ENCODE measurements around the gene DPP8.
"Not testable (repeated sequence)": the region's sequence is repeated elsewhere in the genome, so short reads cannot be mapped to it uniquely, and the experiment has no call there.

DPP8 gene

GRCh38 chr15:65524226-65524625, 6.7 kb upstream of the DPP8 start:
- DNase-seq (ENCODE audit: low read depth), result no peak

GRCh38 chr15:65521350-65521749, 3.9 kb upstream of the DPP8 start:
- DNase-seq (ENCODE audit: low read depth), result no peak

- DNase-seq (ENCODE audit: low read depth), result no peak
These were observed 1.3 kb upstream of the DPP8 start for GRCh38 chr15:65518633-65519285.

GRCh38 chr15:65517866-65518207, 348 bp upstream of the DPP8 start:
- DNase-seq (ENCODE audit: low read depth), result no peak

- no peak for DNase-seq (ENCODE audit: low read depth)
These were observed 4.6 kb downstream of the DPP8 start for GRCh38 chr15:65512807-65513416.

GRCh38 chr15:65512189-65512588, 5.3 kb downstream of the DPP8 start:
- DNase-seq (ENCODE audit: low read depth), result no peak

- no peak for DNase-seq (ENCODE audit: low read depth)
These were observed 8.2 kb downstream of the DPP8 start for GRCh38 chr15:65509321-65509720.

GRCh38 chr15:65494076-65494475, 23.4 kb downstream of the DPP8 start:
- no peak for DNase-seq (ENCODE audit: low read depth)

GRCh38 chr15:65484876-65485275, 32.6 kb downstream of the DPP8 start:
- DNase-seq (ENCODE audit: low read depth), result no peak

- no peak for DNase-seq (ENCODE audit: low read depth)
These were observed 40.6 kb downstream of the DPP8 start for GRCh38 chr15:65476903-65477302.

GRCh38 chr15:65470866-65471265, 46.6 kb downstream of the DPP8 start:
- no peak for DNase-seq (ENCODE audit: low read depth)

GRCh38 chr15:65468229-65468909, 49.1 kb downstream of the DPP8 start:
- DNase-seq (ENCODE audit: low read depth), result no peak

- no peak for DNase-seq (ENCODE audit: low read depth)
These were observed 50.6 kb downstream of the DPP8 start for GRCh38 chr15:65466901-65467300.

- DNase-seq (ENCODE audit: low read depth), result not testable (repeated sequence)
These were observed 54.4 kb downstream of the DPP8 start for GRCh38 chr15:65463096-65463495.

- DNase-seq (ENCODE audit: low read depth), result peak; percentile 29
These were observed 56.6 kb downstream of the DPP8 start for GRCh38 chr15:65460741-65461347.

- DNase-seq (ENCODE audit: low read depth), result not testable (repeated sequence)
These were observed 62.2 kb downstream of the DPP8 start for GRCh38 chr15:65455256-65455655.

- DNase-seq (ENCODE audit: low read depth), result no peak
These were observed 65.5 kb downstream of the DPP8 start for GRCh38 chr15:65451989-65452388.

GRCh38 chr15:65450556-65450955, 66.9 kb downstream of the DPP8 start:
- DNase-seq (ENCODE audit: low read depth), result no peak

GRCh38 chr15:65447145-65447544, 70.3 kb downstream of the DPP8 start:
- DNase-seq (ENCODE audit: low read depth), result no peak

GRCh38 chr15:65434201-65434600, 83.3 kb downstream of the DPP8 start:
- DNase-seq (ENCODE audit: low read depth), result no peak

GRCh38 chr15:65431731-65432130, 85.8 kb downstream of the DPP8 start:
- no peak for DNase-seq (ENCODE audit: low read depth)

GRCh38 chr15:65426216-65426853, 91.2 kb downstream of the DPP8 start:
- DNase-seq (ENCODE audit: low read depth), result no peak

- no peak for DNase-seq (ENCODE audit: low read depth)
These were observed 92.8 kb downstream of the DPP8 start for GRCh38 chr15:65424683-65425082.

All from activated T-cell treated with anti-CD3 and anti-CD28 coated beads for 24 hours (primary cell).